Activated naive CD4-positive, alpha-beta T cell (primary cell): ENCODE data around the gene IRAK4.

Experiments
- DNase-seq, 4 experiments: peaks; one replicate each; lab custom pipeline; 2025; lab: John Stamatoyannopoulos, UW

IRAK4 gene

DNA sequence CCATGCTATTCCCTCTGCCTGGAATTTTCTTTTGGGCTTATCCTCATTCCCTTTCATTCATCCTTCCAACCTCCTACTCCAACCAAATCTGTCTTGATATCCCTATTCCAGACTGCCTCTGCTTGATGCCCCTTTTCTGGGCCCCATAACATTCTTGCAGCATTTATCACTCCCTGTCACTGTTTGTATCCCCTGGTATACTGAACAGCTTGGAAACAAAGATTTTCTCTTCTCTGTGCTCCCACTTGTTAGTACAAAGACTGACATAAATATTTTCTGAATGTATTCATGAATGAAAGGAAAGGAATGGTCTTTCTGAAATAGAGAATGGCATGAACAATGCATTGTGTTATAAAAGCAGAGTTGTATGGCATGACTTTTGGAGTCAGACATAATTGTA is 7.5 kb downstream of the IRAK4 start:
- no peak for DNase-seq

DNA sequence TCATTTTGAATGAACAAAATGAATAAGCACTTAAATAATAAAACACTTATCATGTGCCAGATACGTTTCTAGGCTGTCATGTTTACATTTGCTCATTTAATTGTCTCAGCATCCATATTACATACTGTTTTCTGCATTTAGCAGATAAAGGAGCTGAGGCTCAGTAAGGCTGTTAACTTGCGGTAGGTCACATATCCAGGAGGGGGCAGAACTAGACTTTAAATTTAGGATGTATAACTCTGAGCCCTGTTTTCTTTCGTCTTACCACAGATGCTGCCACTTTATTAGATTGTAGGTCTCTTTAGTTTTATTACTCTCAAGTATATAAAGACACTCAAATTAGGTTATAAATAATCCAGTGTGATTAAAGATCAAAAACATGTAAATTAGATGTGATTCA is 17.7 kb downstream of the IRAK4 start:
- DNase-seq: no peak

DNA sequence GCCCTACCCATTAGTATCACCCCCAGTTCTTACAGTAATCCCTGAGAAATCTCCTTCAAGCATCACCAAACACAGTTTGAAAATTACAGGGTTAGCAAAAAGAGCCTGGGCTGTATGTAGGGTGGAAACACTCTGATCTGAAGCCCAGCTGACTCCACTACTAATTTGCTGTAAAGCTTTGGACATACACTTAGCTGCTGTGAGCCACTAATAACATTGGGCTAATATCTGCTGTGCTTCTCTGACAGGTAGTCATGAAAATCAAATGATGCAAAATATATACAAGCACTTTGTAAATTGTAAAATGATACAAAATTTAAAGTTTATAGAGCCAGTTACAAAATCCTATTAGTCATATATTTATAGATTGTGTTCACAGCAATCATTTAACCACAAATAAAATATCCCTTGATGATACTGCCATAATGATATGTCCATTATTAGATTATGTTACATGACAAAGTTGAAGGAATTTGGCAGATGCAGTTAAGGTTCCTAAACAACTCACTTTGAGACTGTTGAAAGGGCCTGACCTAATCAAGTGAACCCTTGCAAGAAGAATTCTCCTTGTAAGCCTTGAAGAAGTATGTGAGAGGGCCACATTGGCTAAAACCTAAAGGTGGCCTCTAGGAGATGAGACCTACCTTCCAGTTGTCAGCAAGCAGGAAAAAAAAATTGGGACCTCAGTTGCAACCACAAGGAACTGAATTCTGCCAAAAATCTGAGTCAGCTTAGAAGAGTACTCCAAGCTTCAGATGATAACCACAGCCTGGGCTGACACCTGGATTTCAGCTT is 28.3 kb downstream of the IRAK4 start:
- no peak for DNase-seq

DNA sequence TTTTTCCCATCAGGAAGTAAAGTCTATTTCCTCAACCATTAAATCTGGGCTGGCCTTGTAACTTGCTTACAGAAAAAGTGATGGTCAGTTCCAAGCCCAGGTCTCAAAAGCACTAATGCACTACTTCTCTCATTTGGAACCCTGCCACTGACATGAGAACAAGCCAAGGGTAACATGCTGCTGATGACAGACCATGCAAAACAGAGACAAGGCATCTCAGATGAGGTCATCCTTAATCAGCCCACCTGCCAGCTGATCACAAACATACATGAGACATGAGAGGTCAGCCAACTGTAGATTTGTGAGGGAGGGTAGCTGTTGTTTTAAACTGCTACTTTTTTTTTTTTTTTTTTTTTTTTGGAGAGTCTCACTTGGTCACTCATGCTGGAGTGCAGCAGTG is 31.2 kb downstream of the IRAK4 start:
- DNase-seq: no peak

DNA sequence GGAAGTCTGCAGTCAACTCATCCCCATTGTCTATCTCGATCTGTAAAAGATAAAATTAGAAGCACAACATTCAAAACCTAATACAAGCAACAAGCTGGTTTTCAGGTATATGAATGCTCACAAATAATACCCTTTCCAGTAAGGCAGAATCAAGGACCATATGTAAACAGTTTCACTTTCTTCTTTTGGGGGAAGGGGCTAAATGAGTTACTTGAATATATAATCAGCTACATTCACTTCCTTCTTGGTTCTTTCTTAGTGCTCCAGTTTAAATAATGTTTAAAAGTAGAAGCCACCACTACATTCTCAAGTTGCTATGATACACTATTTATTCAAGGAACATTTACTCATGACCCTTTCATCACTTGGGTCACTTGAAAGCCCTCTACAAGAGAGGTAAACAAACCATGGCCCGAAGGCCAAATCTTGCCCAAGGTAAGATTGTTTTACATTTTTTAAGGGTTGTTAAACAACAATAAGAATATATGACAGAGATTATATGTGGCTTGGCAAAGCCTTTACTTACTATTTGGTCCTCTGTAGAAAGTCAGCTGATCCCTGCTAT is 37.0 kb downstream of the IRAK4 start:
- DNase-seq: no peak

DNA sequence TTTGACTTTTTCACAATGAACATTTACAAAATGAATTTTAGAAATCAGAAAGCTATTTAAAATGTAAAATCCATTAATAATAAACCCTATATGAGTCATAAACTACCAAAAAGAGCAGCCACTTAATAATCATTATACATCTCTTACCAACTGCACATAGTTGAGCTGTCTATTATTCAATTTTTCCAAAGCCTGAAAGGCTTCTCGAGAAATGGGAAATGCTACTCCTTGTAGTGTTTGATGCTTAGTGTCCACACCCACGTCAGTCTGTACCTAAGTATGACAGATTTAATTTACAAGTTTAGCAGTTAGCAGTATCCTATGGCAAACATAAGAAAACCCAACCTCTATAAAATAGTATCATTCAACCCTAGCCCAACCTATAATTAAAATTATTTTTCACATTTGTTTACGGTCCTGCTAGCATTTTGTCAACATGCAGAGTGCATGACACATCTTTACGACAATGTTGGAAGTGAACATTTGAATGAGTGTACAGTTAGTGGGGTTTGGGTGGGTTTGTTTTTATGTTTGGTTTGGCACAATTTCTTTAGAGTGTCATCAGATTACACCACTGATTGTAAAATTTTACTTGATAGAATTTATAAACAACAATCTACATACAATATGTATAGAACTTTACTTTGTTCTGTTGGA is 38.9 kb downstream of the IRAK4 start:
- no peak for DNase-seq

DNA sequence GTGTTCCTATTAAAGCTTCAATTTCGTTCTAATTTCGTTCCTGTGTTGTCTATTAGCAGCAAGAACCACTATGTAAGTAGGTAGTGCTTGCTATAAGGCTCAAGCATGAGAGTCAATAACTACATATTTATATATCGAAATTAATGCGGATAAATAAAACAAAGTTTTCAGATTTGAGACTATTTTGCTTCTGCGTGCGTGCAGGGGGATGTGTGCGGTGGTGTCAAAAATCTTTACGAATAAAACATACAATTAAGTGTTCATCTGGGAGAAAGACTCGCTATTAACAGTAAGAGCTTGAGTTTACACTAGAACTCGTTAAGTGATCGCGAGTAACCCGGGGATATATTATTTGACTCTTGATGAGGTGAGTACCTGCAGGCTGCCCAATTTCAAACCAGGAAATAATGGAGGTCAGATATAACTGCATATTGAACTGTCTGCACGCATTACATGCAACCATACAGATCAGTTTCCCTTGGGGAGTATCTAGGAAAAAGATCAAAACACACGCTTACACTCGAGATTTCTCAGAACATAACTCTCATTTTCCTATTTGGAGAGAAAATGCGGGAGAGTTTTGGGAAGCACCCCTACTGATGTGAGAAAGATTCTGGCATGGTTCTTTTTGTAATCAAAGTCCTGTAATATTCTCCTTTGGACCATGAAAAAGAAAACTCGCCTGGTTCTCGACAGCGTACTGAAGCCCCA is 46.6 kb downstream of the IRAK4 start:
- DNase-seq: no peak

DNA sequence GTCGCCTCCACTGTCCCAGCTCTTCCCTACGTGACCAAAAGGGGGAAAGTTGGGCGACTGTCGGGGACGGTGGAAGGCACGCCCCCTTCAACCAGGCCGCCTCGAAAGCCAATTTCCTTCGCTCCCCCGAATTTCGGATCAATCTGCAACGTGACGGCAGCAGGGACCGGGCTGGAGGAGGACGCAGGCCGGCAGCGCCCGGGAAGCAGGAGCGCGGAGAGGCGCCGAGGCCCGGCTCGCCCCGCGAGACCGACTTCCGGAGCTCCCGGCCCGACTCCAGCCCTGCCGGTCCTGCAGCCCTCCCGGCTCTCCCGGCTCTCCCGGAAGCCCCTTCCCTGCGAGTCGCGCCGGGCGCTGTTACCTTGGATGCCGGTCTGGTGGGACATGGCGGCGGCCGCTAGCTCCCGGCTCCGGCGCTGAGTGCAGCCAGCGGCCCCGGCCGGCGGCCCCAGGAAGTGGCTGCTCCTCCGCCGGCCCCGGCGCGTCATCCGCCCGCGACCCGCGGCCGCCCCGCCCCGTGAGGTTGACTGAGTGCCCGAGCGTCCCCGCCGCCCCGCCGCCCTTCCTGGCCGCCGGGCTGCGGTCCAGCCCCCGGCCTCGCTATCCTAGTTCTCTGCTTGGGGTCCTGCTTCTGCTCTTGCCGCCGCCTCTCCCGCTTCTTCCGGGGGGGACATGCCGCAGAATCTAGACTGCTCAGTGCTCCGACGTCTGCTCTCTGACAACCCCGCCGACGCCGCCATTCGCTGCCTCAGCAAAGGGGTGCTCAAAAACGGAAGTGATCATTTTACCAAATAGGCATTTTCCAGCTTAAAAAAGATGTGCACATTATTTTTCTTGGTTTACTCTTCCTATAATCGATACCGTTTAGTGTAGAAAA is 47.3 kb downstream of the IRAK4 start, which contains the start of gene TWF1:
TSS of gene TWF1 (minus strand) at position 458 of the 877 bp plus-strand sequence. CDS start at position 386, 72 bp downstream.
- DNase-seq: peak; percentile 64 to 80 (median 74)

DNA sequence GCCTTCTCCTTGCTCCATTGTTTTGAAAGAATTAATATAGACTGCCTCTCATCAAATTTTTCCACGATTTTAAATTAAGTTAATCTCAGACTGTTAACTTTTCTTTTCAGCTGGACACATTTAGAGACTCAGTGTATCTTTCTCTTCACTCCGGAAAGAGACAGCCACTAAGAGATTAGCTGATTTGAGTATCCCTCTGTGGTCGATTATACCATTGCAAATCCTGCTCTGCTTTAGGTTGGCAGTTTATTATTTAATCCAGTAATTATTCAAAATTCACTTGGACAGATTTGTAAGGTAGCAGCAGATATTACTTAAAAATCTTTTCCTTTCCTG is 48.0 kb downstream of the IRAK4 start:
- DNase-seq: no peak

DNA sequence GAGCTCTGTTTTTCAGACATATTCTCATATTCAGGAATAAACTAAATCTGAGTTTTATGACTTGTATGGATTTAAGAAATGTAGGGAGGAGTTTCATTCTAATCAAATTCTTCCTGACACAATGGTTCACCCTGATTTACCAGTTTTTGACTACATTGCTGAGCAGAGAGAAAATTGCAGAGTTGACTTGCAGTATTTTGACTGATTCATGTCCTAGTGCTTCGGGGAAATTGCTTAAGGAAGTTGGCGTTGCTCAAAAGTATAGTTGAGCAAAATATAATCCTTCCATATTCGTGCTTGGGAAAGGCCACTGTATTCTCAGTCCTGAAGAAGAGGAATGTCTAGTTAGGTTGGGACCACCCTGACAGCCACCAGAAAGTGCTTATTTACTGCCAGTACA is 48.6 kb downstream of the IRAK4 start:
- DNase-seq: no peak

DNA sequence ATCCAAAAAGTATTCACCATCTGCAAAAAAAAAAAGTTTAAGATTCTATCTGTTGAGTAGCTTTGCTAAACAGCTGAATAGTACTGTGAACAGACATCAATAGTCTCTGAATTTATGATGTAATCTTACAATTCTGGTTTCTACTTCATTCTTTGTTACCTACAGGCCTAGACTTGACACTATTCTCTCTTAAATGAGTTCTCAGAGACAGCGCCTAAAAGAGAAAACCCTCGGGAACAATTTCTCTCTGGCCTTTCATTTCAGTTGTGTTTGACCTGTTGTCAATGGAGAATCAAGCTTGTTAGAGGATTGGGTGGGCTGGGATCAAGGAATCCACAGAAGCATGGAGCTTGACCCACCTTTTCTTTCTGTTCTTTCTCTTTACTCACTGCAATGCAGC is 53.3 kb downstream of the IRAK4 start:
- DNase-seq: no peak

DNA sequence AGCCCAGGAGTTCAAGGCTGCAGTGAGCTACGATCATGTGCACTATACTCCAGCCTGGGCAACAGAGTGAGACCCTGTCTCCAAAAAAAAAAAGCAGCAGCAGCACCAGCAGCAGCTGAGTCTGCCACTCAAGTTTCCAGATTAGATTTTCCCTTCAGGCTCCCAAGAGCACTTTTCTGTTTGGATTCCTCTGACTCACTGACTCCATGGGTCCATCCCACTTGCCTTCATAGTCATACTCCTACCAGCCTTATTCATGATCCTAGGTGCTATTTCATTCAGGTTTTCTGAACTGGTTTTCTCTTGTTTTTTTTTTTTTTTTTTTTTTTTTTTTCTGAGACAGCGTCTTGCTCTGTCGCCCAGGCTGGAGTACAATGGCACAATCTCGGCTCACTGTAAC is 54.2 kb downstream of the IRAK4 start:
- no peak for DNase-seq

DNA sequence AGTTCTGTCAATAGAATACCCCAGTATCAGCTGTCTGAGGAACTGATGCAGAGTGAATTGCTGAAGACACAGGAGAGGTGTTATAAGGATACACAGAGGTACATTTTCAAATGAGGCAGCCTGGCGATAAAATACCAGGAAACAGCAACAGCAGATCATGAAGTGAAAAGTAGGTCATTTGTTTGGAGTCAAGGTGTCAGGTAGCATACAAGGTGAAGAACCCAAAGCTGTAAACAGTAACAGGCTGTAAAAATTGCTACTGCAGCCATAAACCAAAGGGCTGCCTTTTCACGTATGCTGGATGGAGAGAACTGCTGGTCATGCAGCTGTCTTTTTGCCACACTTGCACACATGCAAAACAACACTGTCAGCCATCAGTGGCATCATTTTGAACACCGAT is 56.7 kb downstream of the IRAK4 start:
- DNase-seq: no peak

DNA sequence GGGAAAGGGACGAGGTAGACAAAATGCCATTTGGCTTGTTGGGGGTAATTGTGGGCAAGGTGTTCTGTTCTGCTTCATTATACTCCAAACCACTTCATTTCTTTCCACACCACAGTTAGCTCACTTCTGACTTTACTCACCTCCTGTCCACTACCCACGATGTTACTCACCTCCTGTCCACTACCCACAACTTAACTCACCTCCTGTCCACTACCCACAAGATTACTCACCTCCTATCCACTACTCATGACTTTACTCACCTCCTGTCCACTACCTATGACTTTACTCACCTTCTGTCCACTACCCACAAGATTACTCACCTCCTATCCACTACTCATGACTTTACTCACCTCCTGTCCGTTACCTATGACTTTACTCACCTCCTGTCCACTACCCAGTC is 57.4 kb downstream of the IRAK4 start:
- no peak for DNase-seq

DNA sequence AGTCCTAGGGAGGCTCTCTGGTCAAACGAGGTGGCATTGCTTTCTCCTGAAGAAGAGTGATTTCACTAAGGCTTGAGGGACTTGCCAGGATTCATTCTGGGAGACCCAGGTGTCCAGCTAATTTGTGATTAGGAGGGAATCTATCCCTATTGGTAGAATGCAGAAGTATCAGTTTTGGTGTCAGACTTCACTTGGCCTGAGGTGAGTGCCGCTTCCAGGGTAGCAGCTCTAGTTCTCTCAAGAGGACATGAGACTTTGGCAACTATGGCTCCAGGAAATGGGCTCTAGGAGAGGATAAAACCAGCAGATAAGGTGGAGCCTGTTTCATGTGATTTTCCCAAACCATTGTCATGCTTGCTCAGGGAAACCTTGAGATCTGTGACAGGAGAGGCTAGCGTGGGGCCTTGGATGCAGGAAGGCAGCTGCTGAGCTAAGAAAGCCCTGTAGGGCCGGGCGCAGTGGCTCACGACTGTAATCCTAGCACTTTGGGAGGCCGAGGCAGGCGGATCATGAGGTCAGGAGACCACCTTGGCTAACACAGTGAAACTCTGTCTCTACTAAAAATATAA is 65.5 kb downstream of the IRAK4 start:
- DNase-seq: no peak

DNA sequence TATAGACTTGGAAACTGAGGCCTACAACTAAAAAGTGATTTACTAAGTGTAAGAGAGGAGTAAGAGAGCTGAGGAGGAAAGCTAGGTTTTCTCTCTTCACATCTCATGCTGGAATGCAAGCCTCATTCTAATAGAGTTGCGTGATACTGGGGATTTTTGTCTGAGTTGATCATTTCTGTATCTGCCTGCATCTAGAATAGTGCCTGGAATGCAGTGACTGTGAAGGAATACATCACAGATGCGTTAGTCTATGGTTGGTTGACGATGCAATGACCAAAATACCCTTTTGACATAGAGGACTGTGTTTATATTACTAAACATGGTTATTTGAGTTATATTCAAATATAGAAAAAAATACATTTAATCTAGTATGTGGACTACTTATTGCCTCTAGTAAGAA is 67.9 kb downstream of the IRAK4 start:
- no peak for DNase-seq

DNA sequence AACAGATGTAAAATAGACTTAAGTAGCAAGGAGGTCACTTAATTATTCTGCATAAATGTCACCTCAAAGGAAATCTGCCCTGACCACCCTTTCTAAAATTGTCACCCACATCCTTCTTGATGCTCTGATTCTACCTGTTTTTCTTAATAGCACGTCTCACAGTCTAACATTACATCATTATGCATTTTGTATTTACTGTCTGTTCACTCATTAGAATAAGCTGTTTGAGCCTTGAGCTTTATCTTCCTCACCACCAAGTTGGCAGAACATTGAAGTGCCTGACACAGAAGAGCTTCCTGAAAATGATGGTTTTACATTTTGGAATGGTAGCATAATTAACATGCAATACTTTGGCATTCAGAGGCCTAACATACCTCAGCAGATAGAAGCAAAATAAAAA is 68.3 kb downstream of the IRAK4 start:
- DNase-seq: no peak

DNA sequence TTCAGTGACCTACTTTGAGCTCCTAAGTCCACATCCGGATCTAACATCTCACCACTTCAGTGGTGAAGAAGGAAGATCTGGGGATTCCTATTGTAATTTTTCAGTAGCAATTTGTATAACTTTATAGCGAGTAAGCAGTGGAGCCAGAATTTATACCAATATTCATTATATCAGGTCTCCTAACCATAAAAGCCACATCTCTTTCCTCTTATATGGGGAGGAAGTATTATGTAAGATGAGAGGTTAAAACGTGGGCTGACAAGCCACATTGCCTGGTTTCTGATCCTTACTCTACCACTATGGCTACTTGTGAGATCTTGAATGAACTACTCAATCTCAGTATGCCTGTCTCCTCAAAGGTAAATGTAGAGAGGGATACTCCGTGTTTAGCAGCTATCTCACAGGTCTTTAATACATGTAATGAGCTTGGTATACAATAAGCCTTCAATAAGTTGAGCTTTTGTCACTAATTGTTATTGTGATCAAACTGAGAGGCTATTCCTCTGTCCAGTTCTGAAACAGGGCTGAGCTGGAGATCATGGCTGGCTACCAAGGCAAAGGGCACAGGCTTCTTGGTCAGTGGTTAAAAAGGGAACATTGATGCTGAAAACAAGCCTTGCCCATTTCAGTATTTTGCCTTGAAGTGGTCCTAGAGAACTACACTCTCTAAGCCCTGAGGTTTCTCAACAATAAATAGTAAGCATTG is 73.9 kb downstream of the IRAK4 start:
- DNase-seq: no peak

DNA sequence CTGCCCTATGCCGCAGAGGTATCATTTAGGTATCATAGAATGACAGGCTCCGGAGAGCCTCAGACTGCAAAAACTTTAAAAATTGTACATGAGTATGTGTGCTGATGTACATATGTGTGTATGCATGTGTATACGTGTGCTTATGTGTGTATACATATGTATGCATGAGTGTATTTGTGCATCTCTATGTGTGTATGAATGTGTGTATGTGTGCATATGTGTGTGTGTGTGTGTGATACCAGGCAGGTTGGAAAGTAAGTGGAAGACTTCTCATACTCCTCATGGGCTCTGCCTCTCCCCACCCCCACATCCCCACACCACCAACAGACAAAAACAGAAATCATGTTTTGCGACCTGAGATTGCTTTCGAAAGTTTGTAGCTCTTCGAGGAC is 76.5 kb downstream of the IRAK4 start:
- no peak for DNase-seq

DNA sequence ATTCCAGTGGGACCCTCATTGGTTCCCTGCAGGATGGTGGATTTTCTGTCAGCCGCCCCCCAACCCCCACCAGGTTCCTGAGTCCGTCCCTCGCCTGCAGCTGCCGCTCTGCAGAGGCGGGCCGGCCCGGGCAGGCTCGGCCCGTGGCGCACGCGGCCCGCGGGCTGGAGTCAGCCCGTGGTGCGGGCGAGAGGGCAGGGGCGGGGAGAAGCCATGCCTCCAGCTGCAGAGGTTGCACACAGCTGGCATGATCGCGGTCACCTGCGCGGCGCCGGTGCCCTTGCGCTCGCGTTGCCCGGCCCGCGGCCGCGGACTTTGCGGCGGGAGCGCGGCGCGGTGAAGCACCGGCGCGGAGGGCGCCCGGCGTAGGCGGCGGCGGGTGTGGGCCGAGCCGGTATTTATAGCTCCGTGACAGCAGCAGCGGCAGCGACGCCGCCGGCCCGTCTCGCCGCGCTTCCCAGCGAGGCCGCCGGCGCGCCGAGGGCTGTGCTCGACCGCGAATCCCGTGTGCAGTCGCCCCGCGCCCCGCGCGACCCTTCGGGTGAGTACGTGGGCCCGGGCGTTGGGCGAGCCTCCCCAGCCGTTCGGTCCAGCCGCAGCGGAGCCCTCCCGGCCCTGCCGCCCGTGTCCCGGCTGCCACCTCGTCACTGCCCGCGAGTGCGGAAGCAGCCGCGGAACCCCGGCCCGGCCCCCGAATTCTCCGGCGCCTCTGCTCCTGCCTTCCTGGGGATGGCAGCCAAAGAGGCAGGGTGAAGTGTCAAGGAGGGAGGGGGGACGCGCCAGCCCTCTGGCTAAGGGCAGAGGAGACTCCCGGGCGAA is 77.1 kb downstream of the IRAK4 start, which contains the start of gene TMEM117:
TSS of gene TMEM117 (plus strand) at position 426 of the 819 bp plus-strand sequence.
- peak; percentile 13 to 47 (median 31) for DNase-seq
